ENCODE measurements around the gene CTDSPL. TPM values are rescaled to one million over a fixed set of nuclear protein-coding genes. Genes with fewer than 3 reads are reported as not detected.

Gene CTDSPL
- total RNA-seq, 4 donors from 2014 or later = 39.8 to 105 (median 56.2) TPM

GRCh38 chr3:37944391-37944842, 82.7 kb downstream of the CTDSPL start:
- TF ChIP-seq POLR2A (IDR thresholded peaks at IDR 0.05) (no peak), POLR2AphosphoS5 (IDR thresholded peaks at IDR 0.05) (no peak), CTCF (IDR thresholded peaks at IDR 0.05) (no peak), EP300 (IDR thresholded peaks at IDR 0.05; ENCODE audit: low read depth) (no peak)
- peaks cover 39 to 78% (median 58%) of the 10 kb centered on the region in 4 donors for H3K4me1 ChIP-seq
- no peak for DNase-seq
- H3K36me3 ChIP-seq = no peaks in the 10 kb centered on the region
- no peaks in the 10 kb centered on the region for H3K9me3 ChIP-seq
- intact Hi-C loops (cut with DNase I; ENCODE audit: low total_unique reads) (no loop called here), in situ Hi-C loops (cut with MboI; ENCODE audit: low pct_ligation_motif_present in 1 of 4, low pct_unique_long_range_greater_than_20kb in 1 of 4, low sequenced_read_pairs in 3 of 4) (no loop called here)
- WGBS, 2 donors (ENCODE audit: low coverage in 1 of 2) = 14 to 17% methylated on average over 2 of the region's 2 CpGs
- peak overlapping the region; percentile 63 to 77 (median 72) for H3K27ac ChIP-seq
- H3K27me3 ChIP-seq = no peaks in the 10 kb centered on the region
- no peak overlapping the region for H3K4me3 ChIP-seq

DNA sequence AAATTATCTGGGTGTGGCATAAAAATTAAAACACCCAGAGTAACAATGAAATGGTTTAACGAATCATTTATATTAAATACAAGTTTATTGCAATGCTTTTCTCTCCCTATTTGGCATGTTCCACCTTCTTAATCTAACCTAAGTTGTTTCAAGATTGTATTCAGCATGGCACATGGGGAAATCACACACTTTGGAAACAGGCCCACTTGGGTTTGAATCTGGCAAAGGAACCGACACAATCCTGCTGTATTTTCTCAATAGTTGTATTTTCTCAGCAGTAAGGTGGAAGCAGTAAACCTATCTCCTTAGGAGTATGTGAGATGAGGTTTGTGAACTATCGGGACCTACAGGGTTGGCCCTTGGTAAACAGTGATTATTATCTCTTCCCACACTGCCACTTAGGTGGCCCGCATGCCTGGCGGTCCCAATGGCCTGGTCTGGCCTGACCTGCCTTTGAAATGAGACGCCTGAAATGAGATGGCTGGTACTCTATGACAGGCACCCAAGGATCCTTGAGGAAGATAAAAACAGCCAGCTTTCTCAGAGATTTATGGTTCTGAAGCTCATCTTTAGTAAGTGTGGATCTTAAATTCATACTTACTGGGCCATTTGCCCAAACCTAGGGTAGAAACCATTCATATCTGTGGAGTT, 83.6 kb downstream of the CTDSPL start:
- Histone ChIP-seq H3K27me3 (no peaks in the 10 kb centered on the region), H3K4me3 (no peak overlapping the region), H3K27ac (peak overlapping the region; percentile 63 to 77 (median 72)), H3K4me1 (peaks cover 36 to 74% (median 57%) of the 10 kb centered on the region in 4 donors), H3K9me3 (no peaks in the 10 kb centered on the region), H3K36me3 (peaks cover 0 to 2% (median 0%) of the 10 kb centered on the region in 4 donors)
- TF ChIP-seq POLR2AphosphoS5 (IDR thresholded peaks at IDR 0.05) = no peak
- no peak for TF ChIP-seq POLR2A (IDR thresholded peaks at IDR 0.05)
- no peak for TF ChIP-seq EP300 (IDR thresholded peaks at IDR 0.05; ENCODE audit: low read depth)
- TF ChIP-seq CTCF (IDR thresholded peaks at IDR 0.05) = no peak
- in situ Hi-C loops (cut with MboI; ENCODE audit: low pct_ligation_motif_present in 1 of 4, low pct_unique_long_range_greater_than_20kb in 1 of 4, low sequenced_read_pairs in 3 of 4) = no loop called here
- intact Hi-C loops (cut with DNase I; ENCODE audit: low total_unique reads) = no loop called here
- 38 to 52% methylated on average over 5 to 6 of the region's 6 CpGs for WGBS, 2 donors (ENCODE audit: low coverage in 1 of 2)
- DNase-seq = no peak

DNA sequence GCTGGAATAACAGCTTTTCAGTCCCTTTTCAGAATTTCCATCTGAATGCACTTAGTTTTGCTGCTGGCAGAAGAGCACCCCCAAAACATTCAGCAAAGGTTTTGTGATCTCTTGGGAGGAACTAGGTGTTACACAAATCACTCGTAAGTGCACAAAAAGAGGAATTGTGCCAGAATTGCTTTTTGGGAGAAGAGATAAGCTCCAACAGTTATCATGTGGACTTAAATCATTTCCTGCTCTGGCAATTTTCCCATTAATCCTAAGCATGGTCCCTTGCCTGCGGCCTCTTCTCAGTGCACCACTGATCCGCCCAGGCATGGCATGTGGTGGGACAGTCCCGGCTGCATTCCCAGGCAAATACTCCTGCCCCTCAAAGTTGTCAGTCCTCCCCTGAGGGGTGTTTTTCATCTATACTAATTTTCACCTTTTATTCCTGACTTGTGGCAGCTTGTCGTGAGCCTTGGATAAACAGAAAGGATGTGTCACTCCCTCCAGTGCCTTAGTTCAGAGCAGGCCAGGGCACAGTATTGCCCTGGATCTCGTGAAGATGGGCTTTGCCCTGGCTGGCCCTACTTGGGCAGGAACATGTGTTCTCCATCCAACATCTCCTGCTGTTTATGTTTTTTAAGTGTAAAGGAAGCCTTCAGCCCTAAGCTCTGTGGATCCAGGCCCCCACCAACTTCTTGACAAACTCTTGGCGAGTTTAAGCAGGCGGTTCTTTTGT, 84.3 kb downstream of the CTDSPL start:
- WGBS, 2 donors (ENCODE audit: low coverage in 1 of 2) = 48 to 94% methylated on average over 2 to 8 of the region's 8 CpGs

More for the DNA sequence above, 84.3 kb downstream of the CTDSPL start:
- Histone ChIP-seq H3K9me3 (no peaks in the 10 kb centered on the region), H3K36me3 (peaks cover 0 to 2% (median 0%) of the 10 kb centered on the region in 4 donors), H3K4me1 (peaks cover 29 to 67% (median 51%) of the 10 kb centered on the region in 4 donors), H3K4me3 (no peak overlapping the region), H3K27ac (peak overlapping the region; percentile 63 to 77 (median 72)), H3K27me3 (no peaks in the 10 kb centered on the region)
- TF ChIP-seq CTCF (IDR thresholded peaks at IDR 0.05) = no peak
- TF ChIP-seq POLR2AphosphoS5 (IDR thresholded peaks at IDR 0.05) = no peak
- no peak for TF ChIP-seq EP300 (IDR thresholded peaks at IDR 0.05; ENCODE audit: low read depth)
- no peak for TF ChIP-seq POLR2A (IDR thresholded peaks at IDR 0.05)
- no peak for DNase-seq
- in situ Hi-C loops (cut with MboI; ENCODE audit: low pct_ligation_motif_present in 1 of 4, low pct_unique_long_range_greater_than_20kb in 1 of 4, low sequenced_read_pairs in 3 of 4) (no loop called here), intact Hi-C loops (cut with DNase I; ENCODE audit: low total_unique reads) (no loop called here)
